Measurements from ENCODE around the gene CREB3L2.

- TF ChIP-seq GATA1 (IDR thresholded peaks at IDR 0.05; ENCODE audit: low read depth, low read length) (no peak), POLR2A (IDR thresholded peaks at IDR 0.05; ENCODE audit: low read length) (no peak)
These were observed 150.6 kb downstream of the CREB3L2 start for GRCh38 chr7:137850972-137851945.
